Prostate gland (tissue), 2 donors: ENCODE measurements around the gene NBPF4.

Experiments
- POLR2A ChIP-seq: fragments of 450-650 bp; IDR thresholded peaks from one replicate; pipeline ENCODE4 v1.6.1; 2016; ENCODE audit warnings: antibody characterized with exemption, mild to moderate bottlenecking
- TF ChIP-seq, protein P1 (sequence below), 4 experiments: fragments of 200-600 bp in 2 of 4; fragments of 450-650 bp in 2 of 4; sonication (generic) in 2 of 4; IDR thresholded peaks; 1 replicate in 3 of 4; 2 replicates in 1 of 4; pipeline ENCODE4 v1.5.1; 2016 to 2019; ENCODE audit warnings: antibody characterized with exemption in 4 of 4, mild to moderate bottlenecking in 2 of 4, moderate library complexity in 2 of 4

GRCh38 chr1:108190686-108191416 is 53.0 kb downstream of the NBPF4 start:
- TF ChIP-seq, protein P1, sequence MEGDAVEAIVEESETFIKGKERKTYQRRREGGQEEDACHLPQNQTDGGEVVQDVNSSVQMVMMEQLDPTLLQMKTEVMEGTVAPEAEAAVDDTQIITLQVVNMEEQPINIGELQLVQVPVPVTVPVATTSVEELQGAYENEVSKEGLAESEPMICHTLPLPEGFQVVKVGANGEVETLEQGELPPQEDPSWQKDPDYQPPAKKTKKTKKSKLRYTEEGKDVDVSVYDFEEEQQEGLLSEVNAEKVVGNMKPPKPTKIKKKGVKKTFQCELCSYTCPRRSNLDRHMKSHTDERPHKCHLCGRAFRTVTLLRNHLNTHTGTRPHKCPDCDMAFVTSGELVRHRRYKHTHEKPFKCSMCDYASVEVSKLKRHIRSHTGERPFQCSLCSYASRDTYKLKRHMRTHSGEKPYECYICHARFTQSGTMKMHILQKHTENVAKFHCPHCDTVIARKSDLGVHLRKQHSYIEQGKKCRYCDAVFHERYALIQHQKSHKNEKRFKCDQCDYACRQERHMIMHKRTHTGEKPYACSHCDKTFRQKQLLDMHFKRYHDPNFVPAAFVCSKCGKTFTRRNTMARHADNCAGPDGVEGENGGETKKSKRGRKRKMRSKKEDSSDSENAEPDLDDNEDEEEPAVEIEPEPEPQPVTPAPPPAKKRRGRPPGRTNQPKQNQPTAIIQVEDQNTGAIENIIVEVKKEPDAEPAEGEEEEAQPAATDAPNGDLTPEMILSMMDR (IDR thresholded peaks at IDR 0.05): no peak
- no peak for TF ChIP-seq POLR2A
